Measurements from ENCODE around the gene TSEN15.

DNA sequence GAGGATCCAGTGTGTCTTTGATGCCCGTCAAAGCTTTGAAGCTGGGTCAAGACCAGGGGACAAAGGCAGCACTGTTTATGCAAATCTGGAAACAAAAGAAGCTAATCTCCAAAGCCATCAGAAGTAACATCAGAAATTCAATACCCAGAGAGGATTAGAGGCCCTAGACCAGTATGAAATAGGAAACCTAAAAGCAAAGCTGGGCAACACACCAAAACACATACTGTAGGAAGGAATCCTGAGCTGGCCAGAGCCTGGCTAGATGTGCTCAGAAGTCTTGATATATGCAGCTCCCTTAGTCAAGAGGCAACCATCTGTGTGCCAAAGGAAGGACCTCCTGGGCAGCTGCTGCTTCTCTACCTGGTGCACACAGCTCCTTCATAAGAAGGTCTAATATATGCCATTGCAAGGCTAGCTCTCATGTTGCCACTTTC, 26.3 kb upstream of the TSEN15 start:
- TF ChIP-seq PHF5A (CRISPR knock-in tag; IDR thresholded peaks at IDR 0.05; ENCODE audit: low read depth, unreplicated experiment), result no peak
- TF ChIP-seq RAD51 (IDR thresholded peaks at IDR 0.05; ENCODE audit: borderline replicate concordance), result no peak
- TF ChIP-seq MTA1 (CRISPR knock-in tag; IDR thresholded peaks at IDR 0.05; ENCODE audit: borderline replicate concordance), result no peak
- TF ChIP-seq, protein P1, sequence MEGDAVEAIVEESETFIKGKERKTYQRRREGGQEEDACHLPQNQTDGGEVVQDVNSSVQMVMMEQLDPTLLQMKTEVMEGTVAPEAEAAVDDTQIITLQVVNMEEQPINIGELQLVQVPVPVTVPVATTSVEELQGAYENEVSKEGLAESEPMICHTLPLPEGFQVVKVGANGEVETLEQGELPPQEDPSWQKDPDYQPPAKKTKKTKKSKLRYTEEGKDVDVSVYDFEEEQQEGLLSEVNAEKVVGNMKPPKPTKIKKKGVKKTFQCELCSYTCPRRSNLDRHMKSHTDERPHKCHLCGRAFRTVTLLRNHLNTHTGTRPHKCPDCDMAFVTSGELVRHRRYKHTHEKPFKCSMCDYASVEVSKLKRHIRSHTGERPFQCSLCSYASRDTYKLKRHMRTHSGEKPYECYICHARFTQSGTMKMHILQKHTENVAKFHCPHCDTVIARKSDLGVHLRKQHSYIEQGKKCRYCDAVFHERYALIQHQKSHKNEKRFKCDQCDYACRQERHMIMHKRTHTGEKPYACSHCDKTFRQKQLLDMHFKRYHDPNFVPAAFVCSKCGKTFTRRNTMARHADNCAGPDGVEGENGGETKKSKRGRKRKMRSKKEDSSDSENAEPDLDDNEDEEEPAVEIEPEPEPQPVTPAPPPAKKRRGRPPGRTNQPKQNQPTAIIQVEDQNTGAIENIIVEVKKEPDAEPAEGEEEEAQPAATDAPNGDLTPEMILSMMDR (CRISPR knock-in tag; IDR thresholded peaks at IDR 0.05), result no peak
- TF ChIP-seq, protein P2, sequence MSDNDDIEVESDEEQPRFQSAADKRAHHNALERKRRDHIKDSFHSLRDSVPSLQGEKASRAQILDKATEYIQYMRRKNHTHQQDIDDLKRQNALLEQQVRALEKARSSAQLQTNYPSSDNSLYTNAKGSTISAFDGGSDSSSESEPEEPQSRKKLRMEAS (IDR thresholded peaks at IDR 0.05), result no peak
- TF ChIP-seq, protein P3, sequence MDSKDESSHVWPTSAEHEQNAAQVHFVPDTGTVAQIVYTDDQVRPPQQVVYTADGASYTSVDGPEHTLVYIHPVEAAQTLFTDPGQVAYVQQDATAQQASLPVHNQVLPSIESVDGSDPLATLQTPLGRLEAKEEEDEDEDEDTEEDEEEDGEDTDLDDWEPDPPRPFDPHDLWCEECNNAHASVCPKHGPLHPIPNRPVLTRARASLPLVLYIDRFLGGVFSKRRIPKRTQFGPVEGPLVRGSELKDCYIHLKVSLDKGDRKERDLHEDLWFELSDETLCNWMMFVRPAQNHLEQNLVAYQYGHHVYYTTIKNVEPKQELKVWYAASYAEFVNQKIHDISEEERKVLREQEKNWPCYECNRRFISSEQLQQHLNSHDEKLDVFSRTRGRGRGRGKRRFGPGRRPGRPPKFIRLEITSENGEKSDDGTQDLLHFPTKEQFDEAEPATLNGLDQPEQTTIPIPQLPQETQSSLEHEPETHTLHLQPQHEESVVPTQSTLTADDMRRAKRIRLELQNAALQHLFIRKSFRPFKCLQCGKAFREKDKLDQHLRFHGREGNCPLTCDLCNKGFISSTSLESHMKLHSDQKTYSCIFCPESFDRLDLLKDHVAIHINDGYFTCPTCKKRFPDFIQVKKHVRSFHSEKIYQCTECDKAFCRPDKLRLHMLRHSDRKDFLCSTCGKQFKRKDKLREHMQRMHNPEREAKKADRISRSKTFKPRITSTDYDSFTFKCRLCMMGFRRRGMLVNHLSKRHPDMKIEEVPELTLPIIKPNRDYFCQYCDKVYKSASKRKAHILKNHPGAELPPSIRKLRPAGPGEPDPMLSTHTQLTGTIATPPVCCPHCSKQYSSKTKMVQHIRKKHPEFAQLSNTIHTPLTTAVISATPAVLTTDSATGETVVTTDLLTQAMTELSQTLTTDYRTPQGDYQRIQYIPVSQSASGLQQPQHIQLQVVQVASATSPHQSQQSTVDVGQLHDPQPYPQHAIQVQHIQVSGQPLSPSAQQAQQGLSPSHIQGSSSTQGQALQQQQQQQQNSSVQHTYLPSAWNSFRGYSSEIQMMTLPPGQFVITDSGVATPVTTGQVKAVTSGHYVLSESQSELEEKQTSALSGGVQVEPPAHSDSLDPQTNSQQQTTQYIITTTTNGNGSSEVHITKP (CRISPR knock-in tag; IDR thresholded peaks at IDR 0.05; ENCODE audit: low read depth), result no peak
- TF ChIP-seq MYC (CRISPR knock-in tag; IDR thresholded peaks at IDR 0.05; ENCODE audit: borderline replicate concordance), result no peak
- TF ChIP-seq MXI1 (IDR thresholded peaks at IDR 0.05; ENCODE audit: borderline replicate concordance, low read depth, low read length), result no peak
- no peak for TF ChIP-seq TRIM24 (CRISPR knock-in tag; IDR thresholded peaks at IDR 0.05)
- TF ChIP-seq ZBTB3 (CRISPR knock-in tag; IDR thresholded peaks at IDR 0.05; ENCODE audit: borderline replicate concordance, low read depth), result no peak

Data from HepG2 (cell line).